HG02943 (cell line): Measurements from ENCODE around the gene SLC25A33.

Experiments
- ATAC-seq: cut with Tn5 transposase; IDR thresholded peaks from one replicate; pipeline ENCODE4 v1.9.1; 2021; ENCODE audit warnings: mild to moderate bottlenecking, low read depth, moderate library complexity; ENCODE audit not compliant: unreplicated experiment

Gene SLC25A33

GRCh38 chr1:9597361-9598315 is 58.4 kb downstream of the SLC25A33 start:
- no peak for ATAC-seq

GRCh38 chr1:9598316-9598700 is 59.0 kb downstream of the SLC25A33 start:
- no peak for ATAC-seq

DNA sequence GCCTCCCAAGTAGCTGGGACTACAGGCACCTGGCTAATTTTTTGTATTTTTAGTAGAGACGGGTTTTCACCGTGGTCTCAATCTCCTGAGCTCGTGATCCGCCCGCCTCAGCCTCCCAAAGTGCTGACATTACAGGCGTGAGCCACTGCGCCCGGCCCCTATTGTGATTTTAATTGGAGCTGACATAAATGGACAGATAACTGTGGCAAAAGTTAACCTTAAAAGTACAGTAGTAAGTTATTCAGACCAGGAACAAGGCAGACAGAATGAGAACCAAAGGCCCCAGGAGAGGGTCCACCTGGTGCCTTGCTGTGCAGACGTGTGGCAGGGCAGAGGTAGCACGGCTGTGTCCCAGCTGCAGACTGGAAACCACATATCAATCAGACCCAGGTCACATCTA is 60.5 kb downstream of the SLC25A33 start:
- no peak for ATAC-seq

- no peak for ATAC-seq
Observed at GRCh38 chr1:9600861-9601834, 61.9 kb downstream of the SLC25A33 start.

DNA sequence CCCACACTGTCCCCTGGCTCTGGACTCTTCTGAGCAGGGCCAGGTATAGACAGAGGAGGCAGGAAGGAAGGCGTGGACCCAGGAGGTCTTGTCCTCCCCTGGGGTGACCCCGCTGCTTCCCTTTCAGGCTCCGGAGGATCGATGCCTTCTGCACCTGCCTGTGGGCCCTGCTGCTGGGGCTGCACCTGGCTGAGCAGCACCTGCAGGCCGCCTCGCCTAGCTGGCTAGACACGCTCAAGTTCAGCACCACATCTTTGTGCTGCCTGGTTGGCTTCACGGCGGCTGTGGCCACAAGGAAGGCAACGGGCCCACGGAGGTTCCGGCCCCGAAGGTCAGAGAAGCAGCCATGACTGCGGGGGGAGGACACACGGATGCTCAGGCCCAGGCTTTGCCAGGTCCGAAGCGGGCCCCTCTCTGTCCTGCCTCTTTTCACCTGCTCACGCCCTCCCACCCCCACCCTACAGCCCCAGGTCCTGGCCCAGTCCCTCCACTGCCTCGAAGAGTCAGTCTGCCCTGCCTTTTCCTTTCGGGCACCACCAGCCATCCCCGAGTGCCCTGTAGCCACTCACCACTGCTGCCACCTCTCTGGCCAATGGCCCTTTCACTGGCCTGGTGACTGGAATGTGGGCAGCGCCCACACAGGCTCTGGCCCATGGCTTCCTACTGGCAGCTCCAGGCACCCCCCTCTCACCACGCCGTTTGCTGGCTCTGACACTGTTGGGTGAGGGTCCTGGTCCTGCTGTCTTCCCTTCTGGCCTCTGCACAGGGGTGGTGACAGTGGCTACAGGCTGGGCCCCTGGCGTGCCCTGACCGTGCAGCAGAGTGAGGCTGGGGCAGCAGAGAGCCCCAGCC is 62.9 kb downstream of the SLC25A33 start:
- no peak for ATAC-seq

DNA sequence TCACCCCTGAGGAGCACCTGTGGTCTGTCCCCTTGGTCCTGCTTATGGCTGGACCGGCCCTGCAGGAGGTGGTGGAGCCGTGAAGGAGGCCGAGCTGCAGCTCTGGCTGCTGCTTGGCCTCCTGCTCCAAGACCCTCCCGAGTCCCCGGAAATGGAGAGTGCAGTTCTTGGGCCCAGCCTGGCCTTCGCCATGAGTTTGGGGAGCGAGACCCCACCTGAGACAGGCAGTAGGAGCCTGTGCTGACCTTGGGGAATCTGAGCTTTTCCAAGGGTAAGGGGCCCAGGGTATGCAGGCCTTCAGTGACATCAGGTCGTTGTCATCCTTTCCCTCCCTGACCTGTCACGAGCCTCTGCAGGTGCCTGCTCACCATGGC is 63.5 kb downstream of the SLC25A33 start:
- no peak for ATAC-seq

- ATAC-seq = no peak
Observed at GRCh38 chr1:9603307-9603706, 64.0 kb downstream of the SLC25A33 start.

DNA sequence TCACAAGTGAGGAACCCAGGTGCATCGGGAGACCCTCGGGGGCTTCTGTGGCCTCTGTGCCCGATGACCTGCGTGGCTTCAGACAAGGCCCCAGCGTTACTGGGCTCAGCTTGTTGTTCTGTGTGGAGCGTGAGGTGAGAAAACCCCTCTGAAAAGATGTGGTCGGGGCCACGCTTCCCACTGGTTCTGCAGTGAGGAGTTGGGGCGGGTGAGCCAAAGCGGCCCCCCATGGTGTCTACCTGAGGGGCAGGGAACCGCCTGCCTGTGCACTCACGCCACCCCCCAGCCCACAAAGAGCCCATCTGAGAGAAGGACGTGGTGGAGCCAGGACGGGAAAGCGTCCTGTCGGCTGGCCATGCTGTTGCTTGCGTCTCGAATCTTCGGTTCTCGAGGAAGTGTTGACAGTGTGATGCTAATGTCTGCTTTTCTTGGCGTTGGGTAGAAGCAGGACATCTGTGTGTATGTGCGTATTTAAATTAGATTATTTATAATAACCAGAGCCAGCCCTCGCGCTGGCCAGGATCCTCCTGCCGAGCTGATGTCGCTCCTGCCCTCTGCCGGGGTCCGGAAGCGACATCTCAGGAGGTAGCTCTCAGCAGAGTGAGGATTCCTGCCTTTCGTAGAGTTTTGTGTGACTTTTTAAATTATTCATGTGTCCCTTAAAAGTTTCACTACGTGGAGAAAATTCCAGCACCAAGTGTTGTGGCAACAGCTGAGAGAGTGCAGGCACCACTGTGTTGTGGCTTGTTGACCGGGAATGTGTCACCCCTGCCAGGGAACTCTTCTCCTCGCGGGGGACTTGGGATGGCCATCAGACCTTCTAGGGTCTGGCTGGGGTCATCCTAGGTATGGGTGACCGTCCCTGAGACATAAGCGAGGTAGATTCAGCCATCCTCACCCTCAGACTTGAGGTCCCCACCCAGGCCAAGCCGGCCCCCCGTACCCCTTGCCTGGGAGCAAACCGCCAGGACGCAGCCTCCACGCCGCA is 64.8 kb downstream of the SLC25A33 start:
- ATAC-seq = no peak

DNA sequence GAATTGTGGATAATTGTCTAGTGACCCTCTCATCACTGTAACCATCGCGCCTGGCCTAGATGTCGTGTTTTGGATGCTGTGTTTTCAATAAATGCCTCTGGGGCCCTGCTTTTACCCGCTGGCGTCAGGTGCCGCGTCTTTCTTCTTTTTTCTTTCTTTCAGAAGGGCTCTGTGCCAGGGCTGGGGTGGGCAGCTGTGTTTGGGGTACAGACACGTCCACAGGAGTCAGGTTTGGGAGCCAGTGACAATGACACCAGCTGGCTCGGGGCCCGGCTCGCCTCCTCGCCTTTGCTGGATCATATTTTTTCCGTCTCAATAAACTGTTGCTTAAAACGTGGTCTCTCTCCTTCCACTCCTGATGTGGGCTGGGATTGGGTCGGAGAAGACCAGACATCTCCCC is 65.6 kb downstream of the SLC25A33 start:
- no peak for ATAC-seq

GRCh38 chr1:9605946-9606455 is 66.7 kb downstream of the SLC25A33 start:
- ATAC-seq = no peak

DNA sequence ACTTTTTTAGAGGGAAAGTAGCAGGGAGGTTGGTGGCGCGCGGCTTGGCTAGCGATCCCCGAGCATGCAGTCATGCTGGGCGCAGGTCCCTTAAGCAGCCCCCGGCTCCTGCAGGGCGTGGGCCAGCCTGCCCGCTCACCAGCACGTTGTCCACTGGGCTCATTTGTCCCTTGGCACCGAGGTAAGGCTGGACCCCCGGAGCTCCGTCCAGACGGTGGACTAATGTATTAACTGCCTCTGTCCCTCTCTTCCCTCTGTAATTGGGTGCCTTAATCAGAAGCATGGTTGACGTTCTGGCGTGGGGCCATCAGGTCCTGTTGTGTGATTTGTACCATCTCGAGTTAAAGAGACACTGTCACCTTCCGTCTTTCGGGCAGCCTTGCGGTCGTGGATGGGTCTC is 67.2 kb downstream of the SLC25A33 start:
- ATAC-seq = no peak

DNA sequence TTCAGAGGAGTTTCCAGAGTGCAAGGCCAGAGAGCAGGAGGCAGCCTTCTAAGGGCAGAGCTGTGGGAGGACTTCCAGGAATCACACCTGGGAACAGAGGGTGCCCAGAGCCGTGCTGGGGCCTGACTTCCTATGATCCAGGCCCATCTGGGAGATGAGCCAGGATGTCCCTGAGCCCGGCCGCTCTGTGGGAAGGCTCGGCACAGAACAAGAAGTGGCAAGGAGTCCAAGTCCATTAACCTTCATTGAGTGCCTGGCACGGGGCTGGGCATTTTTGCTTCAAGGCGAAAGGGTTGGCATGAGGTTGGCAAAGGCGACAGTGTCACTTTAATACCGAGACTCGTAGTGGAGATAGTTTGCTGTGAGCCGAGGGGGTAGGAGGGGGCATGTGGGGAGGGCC is 67.7 kb downstream of the SLC25A33 start:
- ATAC-seq = no peak

DNA sequence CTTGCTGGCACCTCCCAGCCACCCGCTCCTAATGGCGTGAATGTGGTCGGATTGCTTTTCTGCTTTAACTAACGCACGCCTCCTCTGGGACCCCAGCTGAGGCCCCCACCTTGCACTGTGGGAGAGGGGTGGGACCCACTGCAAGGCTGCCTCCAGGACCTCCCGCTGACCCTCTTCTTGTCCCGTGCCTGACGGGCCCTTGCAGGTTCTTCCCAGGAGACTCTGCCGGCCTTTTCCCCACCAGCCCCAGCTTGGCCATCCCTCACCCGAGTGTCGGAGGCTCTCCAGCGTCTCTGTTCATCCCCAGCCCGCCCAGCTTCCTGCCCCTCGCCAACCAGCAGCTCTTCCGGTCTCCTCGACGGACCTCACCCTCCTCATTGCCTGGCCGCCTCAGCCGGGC is 68.1 kb downstream of the SLC25A33 start:
- ATAC-seq = no peak

DNA sequence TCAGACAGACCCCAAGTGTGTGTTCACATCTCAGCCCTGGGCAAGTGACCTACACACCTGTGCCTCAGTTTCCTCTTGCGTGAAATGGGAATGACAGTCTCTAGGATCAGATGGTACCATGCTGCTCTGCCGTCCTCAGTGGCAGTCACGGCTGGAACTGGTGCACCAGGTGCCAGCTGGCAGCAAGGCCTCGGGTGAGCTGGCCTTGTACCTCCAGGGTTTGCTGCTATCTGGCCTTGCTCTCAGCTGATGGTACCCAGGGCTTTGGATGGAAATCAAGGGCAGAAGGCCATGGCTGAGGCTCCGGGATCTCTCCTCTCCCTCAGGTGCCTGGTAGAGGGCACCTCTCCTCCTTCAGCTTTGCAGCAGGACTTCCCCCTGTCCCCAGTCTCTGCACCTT is 70.7 kb downstream of the SLC25A33 start:
- no peak for ATAC-seq

DNA sequence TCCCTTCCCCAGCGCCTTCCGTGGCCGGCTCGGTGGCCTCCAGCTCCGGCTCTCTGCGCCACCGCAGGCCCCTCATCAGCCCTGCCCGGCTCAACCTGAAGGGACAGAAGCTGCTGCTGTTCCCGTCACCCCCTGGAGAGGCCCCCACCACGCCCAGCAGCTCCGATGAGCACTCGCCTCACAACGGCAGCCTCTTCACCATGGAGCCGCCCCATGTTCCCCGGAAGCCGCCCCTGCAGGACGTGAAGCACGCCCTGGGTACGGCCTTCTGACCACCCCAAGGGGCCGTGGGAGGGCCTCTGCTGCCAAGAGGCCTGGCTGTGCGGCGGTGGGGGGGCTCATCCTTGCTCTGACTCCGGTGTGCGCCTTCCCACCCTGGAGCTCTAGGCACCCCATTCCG is 71.3 kb downstream of the SLC25A33 start:
- ATAC-seq = no peak

GRCh38 chr1:9611716-9612115 is 72.5 kb downstream of the SLC25A33 start:
- no peak for ATAC-seq

GRCh38 chr1:9612162-9612845 is 73.0 kb downstream of the SLC25A33 start:
- ATAC-seq = no peak

GRCh38 chr1:9612871-9613624 is 73.8 kb downstream of the SLC25A33 start:
- no peak for ATAC-seq
